SKM-1 treated with dmso at 0.1 percent for 144 hours (cell line): ENCODE data around the gene HAO2.

Experiments used
- DNase-seq: peaks from one replicate; lab custom pipeline; 2025; ENCODE audit not compliant: unreplicated experiment; lab: John Stamatoyannopoulos, UW

Gene HAO2

DNA sequence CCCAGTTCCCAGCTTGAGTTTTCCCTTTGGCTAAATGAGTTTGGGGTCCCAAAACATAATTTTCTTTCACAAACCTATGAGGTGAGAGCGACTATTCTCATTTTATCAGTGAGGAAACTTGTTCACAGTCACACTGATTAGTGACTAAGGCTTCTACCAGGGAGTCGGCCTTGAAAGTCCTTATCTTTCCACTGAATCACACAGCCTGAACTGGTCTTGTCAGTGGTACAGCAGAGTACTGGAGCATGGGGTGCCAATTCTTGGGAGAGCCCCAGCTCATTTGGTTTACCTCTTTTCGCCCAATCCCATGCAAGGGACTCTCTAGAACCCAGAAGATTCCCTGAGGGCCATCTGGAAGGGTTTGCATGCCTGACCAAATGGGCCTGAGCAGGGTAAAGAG, 63.3 kb downstream of the HAO2 start:
- no peak for DNase-seq

DNA sequence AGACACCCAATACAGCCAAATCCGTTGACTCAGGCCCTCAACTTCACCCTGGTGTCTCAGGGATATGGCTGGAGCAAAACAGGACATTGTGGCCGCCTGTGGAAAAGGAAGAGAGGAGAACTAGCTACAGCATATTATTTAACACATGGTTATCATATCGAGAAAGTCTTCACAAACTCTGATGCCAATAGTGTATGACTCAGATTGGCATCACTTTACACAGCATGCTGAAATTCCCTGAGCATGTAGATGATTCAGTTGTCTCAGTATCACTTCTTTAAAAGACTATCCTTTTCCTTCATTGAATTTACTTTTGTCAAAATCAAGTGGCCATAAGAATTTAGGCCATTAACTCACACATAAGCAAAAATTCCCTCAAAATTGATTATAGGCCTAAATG, 66.5 kb downstream of the HAO2 start:
- DNase-seq, result no peak

DNA sequence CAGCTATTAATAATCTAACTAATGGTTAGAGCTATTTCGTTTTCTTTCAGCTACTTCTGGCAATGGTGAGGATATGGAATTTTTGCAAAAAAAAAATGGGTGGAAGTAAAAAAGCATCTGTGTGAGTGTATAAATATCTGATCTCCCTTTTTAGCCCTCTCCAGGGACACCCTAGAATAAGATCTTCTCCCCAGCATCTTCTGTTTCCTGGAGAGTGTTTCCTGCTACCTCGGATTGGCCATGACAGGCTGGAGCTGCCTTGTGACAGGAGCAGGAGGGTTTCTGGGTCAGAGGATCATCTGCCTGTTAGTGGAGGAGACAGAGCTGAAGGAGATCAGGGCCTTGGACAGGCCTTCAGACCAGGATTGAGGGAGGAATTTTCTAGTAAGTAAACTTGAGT, 70.2 kb downstream of the HAO2 start:
- DNase-seq, result no peak

DNA sequence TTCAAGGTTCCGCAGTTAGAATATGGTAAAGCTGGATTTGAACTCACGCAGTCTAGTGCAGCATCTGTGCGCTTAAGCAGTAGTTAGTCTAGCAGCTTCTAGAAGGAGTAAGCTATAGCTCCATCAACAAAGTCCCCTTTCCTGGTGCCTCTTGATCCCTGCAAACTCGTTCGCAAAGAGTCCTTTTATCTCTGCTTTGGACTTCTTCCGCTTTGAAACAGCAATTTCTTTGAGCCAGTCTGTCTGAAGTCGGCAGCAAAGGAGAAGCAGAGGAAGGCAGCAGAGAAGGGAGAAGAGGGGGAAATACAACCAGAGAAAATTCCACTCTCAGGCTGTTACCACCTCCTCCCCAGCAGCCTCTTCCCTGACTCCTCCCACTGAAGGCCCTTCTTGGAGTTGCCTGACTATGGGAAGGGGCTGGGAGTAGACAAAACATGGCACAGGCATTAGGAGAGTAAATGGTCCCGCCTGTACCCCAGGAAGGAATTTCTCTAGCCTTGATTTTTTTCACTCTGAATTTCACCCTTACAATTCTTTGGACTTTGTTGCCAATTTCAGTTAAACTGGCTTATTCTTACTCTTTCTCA, 72.2 kb downstream of the HAO2 start:
- DNase-seq, result no peak

DNA sequence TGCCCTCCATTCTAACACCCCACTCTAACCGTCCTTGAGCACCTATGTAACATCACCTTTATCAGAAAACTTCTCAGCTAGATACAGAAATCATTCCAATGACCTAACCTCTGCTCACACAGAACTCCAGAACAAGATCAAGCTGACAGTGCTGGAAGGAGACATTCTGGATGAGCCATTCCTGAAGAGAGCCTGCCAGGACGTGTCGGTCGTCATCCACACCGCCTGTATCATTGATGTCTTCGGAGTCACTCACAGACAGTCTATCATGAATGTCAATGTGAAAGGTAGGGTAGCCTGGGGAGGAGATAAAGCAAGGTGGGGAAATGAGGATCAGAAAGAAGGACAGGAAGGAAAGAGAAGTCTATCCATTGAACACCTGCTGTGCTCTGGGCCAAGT, 74.2 kb downstream of the HAO2 start:
- DNase-seq, result no peak
